Measurements from ENCODE around the gene DPP4. TPM values are rescaled to one million over a fixed set of nuclear protein-coding genes. Genes with fewer than 3 reads are reported as not detected.

The DPP4 gene
- total RNA-seq, 2 experiments from 2014 or later: not detected

DNA sequence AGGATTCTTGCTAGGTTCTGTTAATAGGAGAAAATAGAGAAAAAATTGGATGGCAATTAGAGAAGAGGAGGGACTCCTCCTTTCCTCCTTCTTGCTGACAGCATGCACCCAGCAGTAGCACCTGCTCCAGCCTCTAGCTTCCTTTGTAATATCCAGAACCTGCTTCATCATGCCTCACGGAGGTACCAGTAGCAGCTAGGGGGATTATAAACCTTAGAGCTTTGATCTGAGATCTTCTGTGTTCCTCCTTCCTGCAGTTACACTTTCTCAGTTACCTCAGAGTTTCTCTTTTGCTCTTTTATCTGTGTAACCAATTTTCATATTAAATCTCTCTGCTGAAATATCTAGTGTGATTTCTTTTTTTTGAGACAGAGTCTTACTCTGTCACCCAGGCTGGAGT lies 16.6 kb downstream of the DPP4 start:
- no peaks in the 10 kb centered on the region for H3K36me3 ChIP-seq (ENCODE audit: insufficient read depth, low read length)
- H3K4me2 ChIP-seq (ENCODE audit: low read length): no peak overlapping the region
- no peak for TF ChIP-seq EZH2phosphoT487 (IDR thresholded peaks at IDR 0.05; ENCODE audit: borderline replicate concordance, low read depth, low read length)
- TF ChIP-seq, protein P1, sequence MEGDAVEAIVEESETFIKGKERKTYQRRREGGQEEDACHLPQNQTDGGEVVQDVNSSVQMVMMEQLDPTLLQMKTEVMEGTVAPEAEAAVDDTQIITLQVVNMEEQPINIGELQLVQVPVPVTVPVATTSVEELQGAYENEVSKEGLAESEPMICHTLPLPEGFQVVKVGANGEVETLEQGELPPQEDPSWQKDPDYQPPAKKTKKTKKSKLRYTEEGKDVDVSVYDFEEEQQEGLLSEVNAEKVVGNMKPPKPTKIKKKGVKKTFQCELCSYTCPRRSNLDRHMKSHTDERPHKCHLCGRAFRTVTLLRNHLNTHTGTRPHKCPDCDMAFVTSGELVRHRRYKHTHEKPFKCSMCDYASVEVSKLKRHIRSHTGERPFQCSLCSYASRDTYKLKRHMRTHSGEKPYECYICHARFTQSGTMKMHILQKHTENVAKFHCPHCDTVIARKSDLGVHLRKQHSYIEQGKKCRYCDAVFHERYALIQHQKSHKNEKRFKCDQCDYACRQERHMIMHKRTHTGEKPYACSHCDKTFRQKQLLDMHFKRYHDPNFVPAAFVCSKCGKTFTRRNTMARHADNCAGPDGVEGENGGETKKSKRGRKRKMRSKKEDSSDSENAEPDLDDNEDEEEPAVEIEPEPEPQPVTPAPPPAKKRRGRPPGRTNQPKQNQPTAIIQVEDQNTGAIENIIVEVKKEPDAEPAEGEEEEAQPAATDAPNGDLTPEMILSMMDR (conservative IDR thresholded peaks at IDR 0.05; ENCODE audit: low read length): no peak
- no peak for DNase-seq (ENCODE audit: low spot score)
- H3K9me2 ChIP-seq (ENCODE audit: insufficient read depth, low read length): no peaks in the 10 kb centered on the region
- peaks cover 4% of the 10 kb centered on the region; the same call in 1 of the 2 replicates for H3K9me3 ChIP-seq (ENCODE audit: low read length)
- H3K4me1 ChIP-seq (ENCODE audit: insufficient read depth, low read length, poor library complexity, severe bottlenecking): no peaks in the 10 kb centered on the region
- POLR2A ChIA-PET: interaction anchor here (0.5 to 1.1 kb wide), 2 partner anchors 8 to 43 kb away, joined by 3 read pairs; no protein-coding TSS in a partner anchor
- CTCF ChIA-PET (ENCODE audit: unreplicated experiment): no interaction called here
- H3K79me2 ChIP-seq (ENCODE audit: insufficient read depth, low read depth, low read length): no peaks in the 10 kb centered on the region
- intact Hi-C loops (cut with micrococcal nuclease; ENCODE audit: unreplicated experiment): no loop called here
- no peaks in the 10 kb centered on the region for H4K20me1 ChIP-seq (ENCODE audit: insufficient read depth, low read length)
- BruUV-seq (replicated peaks): no TSS peak
- H2AFZ ChIP-seq (ENCODE audit: low read length): no peak overlapping the region
- H3K4me3 ChIP-seq (ENCODE audit: low read depth, low read length, poor library complexity, severe bottlenecking): no peak overlapping the region
- H3K27ac ChIP-seq (ENCODE audit: low read depth, low read length, poor library complexity, severe bottlenecking): no peak overlapping the region

DNA sequence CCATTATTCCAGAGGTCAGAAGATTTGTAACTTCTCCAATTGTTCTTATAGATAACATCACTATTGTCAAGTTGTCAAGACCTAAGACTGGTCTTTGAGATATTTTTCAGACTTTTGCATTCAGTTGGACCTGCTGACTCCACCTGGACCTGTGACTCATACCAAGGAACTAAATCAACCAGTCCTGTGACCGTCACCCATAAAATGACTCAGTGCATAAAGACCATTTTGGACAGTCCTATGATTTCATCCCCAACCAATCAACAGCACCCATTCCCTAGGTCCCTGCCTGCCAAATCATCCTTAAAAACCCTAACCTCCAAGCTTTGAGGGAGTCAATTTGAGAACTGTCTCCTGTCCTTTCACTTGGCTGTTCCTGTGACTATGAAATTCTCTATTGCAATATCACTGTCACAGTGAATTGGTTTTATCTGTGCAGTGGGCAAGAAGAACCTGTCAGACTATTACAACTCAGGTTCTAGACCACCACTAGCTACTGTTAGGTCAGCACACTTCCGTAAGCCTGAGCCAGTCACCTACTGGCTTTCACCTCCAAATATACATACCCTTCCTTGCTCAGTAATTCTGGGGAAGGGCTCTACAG lies 17.1 kb downstream of the DPP4 start:
- H3K4me1 ChIP-seq (ENCODE audit: insufficient read depth, low read length, poor library complexity, severe bottlenecking): no peaks in the 10 kb centered on the region
- H3K27ac ChIP-seq (ENCODE audit: low read depth, low read length, poor library complexity, severe bottlenecking): no peak overlapping the region

DNA sequence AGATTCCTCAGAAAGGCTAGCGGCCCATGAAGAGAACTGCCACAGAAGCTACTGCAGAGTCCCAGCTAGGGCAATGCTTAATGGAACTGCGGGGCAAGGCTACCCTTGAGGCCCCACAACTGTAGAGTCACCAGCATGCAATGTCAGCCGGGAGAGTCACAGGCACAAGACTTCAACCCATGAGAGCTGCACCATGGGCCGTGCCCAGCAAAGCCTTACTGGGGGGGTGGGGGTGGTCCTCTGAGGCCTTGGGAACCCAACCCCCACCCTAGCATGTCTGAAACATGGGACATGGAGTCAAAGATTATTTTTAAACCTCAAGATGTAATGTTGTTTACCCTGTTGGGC lies 20.2 kb downstream of the DPP4 start:
- TF ChIP-seq, protein P1 (conservative IDR thresholded peaks at IDR 0.05; ENCODE audit: low read length): no peak
- TF ChIP-seq EZH2phosphoT487 (IDR thresholded peaks at IDR 0.05; ENCODE audit: borderline replicate concordance, low read depth, low read length): no peak
- peaks cover 4% of the 10 kb centered on the region; the same call in 1 of the 2 replicates for H3K9me3 ChIP-seq (ENCODE audit: low read length)
- H3K9me2 ChIP-seq (ENCODE audit: insufficient read depth, low read length): no peaks in the 10 kb centered on the region
- H3K36me3 ChIP-seq (ENCODE audit: insufficient read depth, low read length): no peaks in the 10 kb centered on the region
- H3K4me3 ChIP-seq (ENCODE audit: low read depth, low read length, poor library complexity, severe bottlenecking): no peak overlapping the region
- no peak overlapping the region for H2AFZ ChIP-seq (ENCODE audit: low read length)
- no peaks in the 10 kb centered on the region for H3K4me1 ChIP-seq (ENCODE audit: insufficient read depth, low read length, poor library complexity, severe bottlenecking)
- BruUV-seq (replicated peaks): no TSS peak
- no peaks in the 10 kb centered on the region for H3K79me2 ChIP-seq (ENCODE audit: insufficient read depth, low read depth, low read length)
- no peaks in the 10 kb centered on the region for H4K20me1 ChIP-seq (ENCODE audit: insufficient read depth, low read length)
- POLR2A ChIA-PET: interaction anchor here (0.6 kb wide), 1 partner anchor 206 kb away, joined by 3 read pairs; no protein-coding TSS in a partner anchor
- no peak overlapping the region for H3K4me2 ChIP-seq (ENCODE audit: low read length)
- no peak overlapping the region for H3K27ac ChIP-seq (ENCODE audit: low read depth, low read length, poor library complexity, severe bottlenecking)
- no peak for DNase-seq (ENCODE audit: low spot score)
- CTCF ChIA-PET (ENCODE audit: unreplicated experiment): no interaction called here
- intact Hi-C loops (cut with micrococcal nuclease; ENCODE audit: unreplicated experiment): no loop called here

More for the DNA sequence above, 17.1 kb downstream of the DPP4 start:
- Histone ChIP-seq H3K36me3 (ENCODE audit: insufficient read depth, low read length) (no peaks in the 10 kb centered on the region), H3K79me2 (ENCODE audit: insufficient read depth, low read depth, low read length) (no peaks in the 10 kb centered on the region), H3K4me3 (ENCODE audit: low read depth, low read length, poor library complexity, severe bottlenecking) (no peak overlapping the region), H3K4me2 (ENCODE audit: low read length) (no peak overlapping the region), H2AFZ (ENCODE audit: low read length) (no peak overlapping the region), H3K9me3 (ENCODE audit: low read length) (peaks cover 4% of the 10 kb centered on the region; the same call in 1 of the 2 replicates), H4K20me1 (ENCODE audit: insufficient read depth, low read length) (no peaks in the 10 kb centered on the region), H3K9me2 (ENCODE audit: insufficient read depth, low read length) (no peaks in the 10 kb centered on the region)
- intact Hi-C loops (cut with micrococcal nuclease; ENCODE audit: unreplicated experiment): no loop called here
- TF ChIP-seq, protein P1 (conservative IDR thresholded peaks at IDR 0.05; ENCODE audit: low read length): no peak
- TF ChIP-seq EZH2phosphoT487 (IDR thresholded peaks at IDR 0.05; ENCODE audit: borderline replicate concordance, low read depth, low read length): no peak
- ChIA-PET CTCF (ENCODE audit: unreplicated experiment) (no interaction called here), POLR2A (interaction anchor here (0.5 to 1.1 kb wide), 2 partner anchors 9 to 42 kb away, joined by 3 read pairs; no protein-coding TSS in a partner anchor)
- BruUV-seq (replicated peaks): no TSS peak
- no peak for DNase-seq (ENCODE audit: low spot score)

Measured in OCI-LY7 (cell line).